ENCODE results near the gene PKD2L2.

The PKD2L2 gene

GRCh38 chr5:137856916-137857862, 32.1 kb upstream of the PKD2L2 start:
- no peak for TF ChIP-seq CTCF (IDR thresholded peaks at IDR 0.05; ENCODE audit: borderline replicate concordance, extremely low read depth, low read length, poor library complexity, severe bottlenecking)
- no peak overlapping the region for H3K9ac ChIP-seq (ENCODE audit: low read depth, low read length)
- no peaks in the 10 kb centered on the region; the same call in 1 of the 2 replicates for H3K4me1 ChIP-seq (ENCODE audit: insufficient read depth, low read length)
- ATAC-seq (ENCODE audit: insufficient read depth, low read depth) (no peak), DNase-seq (no peak)
- no peak overlapping the region for H3K27ac ChIP-seq (ENCODE audit: low read length)
- peaks cover 5% of the 10 kb centered on the region for H3K27me3 ChIP-seq (ENCODE audit: insufficient read depth, low read length, poor library complexity)
- no peaks in the 10 kb centered on the region for H3K79me2 ChIP-seq (ENCODE audit: insufficient read depth, low read length)
- H3K4me2 ChIP-seq (ENCODE audit: insufficient read depth, low read length) = no peak overlapping the region
- no peak overlapping the region for H3K4me3 ChIP-seq (ENCODE audit: low read depth in 1 of 2, low read length in 2 of 2)
- peak overlapping the region; percentile 36; the same call in 1 of the 2 replicates for H2AFZ ChIP-seq (ENCODE audit: low read depth, low read length)
- H4K20me1 ChIP-seq (ENCODE audit: insufficient read depth, low read length) = no peaks in the 10 kb centered on the region
- H3K9me3 ChIP-seq (ENCODE audit: insufficient read depth, low read length, severe bottlenecking) = no peaks in the 10 kb centered on the region
- no peaks in the 10 kb centered on the region for H3K36me3 ChIP-seq (ENCODE audit: insufficient read depth, low read length)

GRCh38 chr5:137858223-137858916, 30.9 kb upstream of the PKD2L2 start:
- Histone ChIP-seq H3K36me3 (ENCODE audit: insufficient read depth, low read length) (no peaks in the 10 kb centered on the region), H3K27me3 (ENCODE audit: insufficient read depth, low read length, poor library complexity) (peaks cover 5% of the 10 kb centered on the region), H3K9me3 (ENCODE audit: insufficient read depth, low read length, severe bottlenecking) (no peaks in the 10 kb centered on the region), H4K20me1 (ENCODE audit: insufficient read depth, low read length) (no peaks in the 10 kb centered on the region), H3K27ac (ENCODE audit: low read length) (no peak overlapping the region), H2AFZ (ENCODE audit: low read depth, low read length) (peak overlapping the region; percentile 36; the same call in 1 of the 2 replicates), H3K4me1 (ENCODE audit: insufficient read depth, low read length) (no peaks in the 10 kb centered on the region; the same call in 1 of the 2 replicates), H3K79me2 (ENCODE audit: insufficient read depth, low read length) (no peaks in the 10 kb centered on the region), H3K4me3 (ENCODE audit: low read depth in 1 of 2, low read length in 2 of 2) (no peak overlapping the region), H3K9ac (ENCODE audit: low read depth, low read length) (no peak overlapping the region), H3K4me2 (ENCODE audit: insufficient read depth, low read length) (peak overlapping the region; percentile 29; the same call in 1 of the 2 replicates)
- DNase-seq (no peak), ATAC-seq (ENCODE audit: insufficient read depth, low read depth) (peak; percentile 69; the same call in 2 of the 3 replicates)
- TF ChIP-seq CTCF (IDR thresholded peaks at IDR 0.05; ENCODE audit: borderline replicate concordance, extremely low read depth, low read length, poor library complexity, severe bottlenecking) = no peak
- TF ChIP-seq EZH2 (IDR thresholded peaks at IDR 0.05; ENCODE audit: borderline replicate concordance, low read depth, low read length, severe bottlenecking) = no peak

- no peak overlapping the region for H3K4me2 ChIP-seq (ENCODE audit: insufficient read depth, low read length)
Measured at GRCh38 chr5:137858954-137859353, 30.3 kb upstream of the PKD2L2 start.

More at GRCh38 chr5:137858954-137859353, 30.3 kb upstream of the PKD2L2 start:
- Histone ChIP-seq H3K9ac (ENCODE audit: low read depth, low read length) (no peak overlapping the region), H2AFZ (ENCODE audit: low read depth, low read length) (no peak overlapping the region), H4K20me1 (ENCODE audit: insufficient read depth, low read length) (no peaks in the 10 kb centered on the region), H3K9me3 (ENCODE audit: insufficient read depth, low read length, severe bottlenecking) (no peaks in the 10 kb centered on the region), H3K4me1 (ENCODE audit: insufficient read depth, low read length) (no peaks in the 10 kb centered on the region; the same call in 1 of the 2 replicates), H3K4me3 (ENCODE audit: low read depth in 1 of 2, low read length in 2 of 2) (no peak overlapping the region), H3K27ac (ENCODE audit: low read length) (no peak overlapping the region), H3K79me2 (ENCODE audit: insufficient read depth, low read length) (no peaks in the 10 kb centered on the region), H3K27me3 (ENCODE audit: insufficient read depth, low read length, poor library complexity) (peaks cover 5% of the 10 kb centered on the region), H3K36me3 (ENCODE audit: insufficient read depth, low read length) (no peaks in the 10 kb centered on the region)
- DNase-seq (no peak), ATAC-seq (ENCODE audit: insufficient read depth, low read depth) (no peak)
- TF ChIP-seq CTCF (IDR thresholded peaks at IDR 0.05; ENCODE audit: borderline replicate concordance, extremely low read depth, low read length, poor library complexity, severe bottlenecking) = no peak
- no peak for TF ChIP-seq EZH2 (IDR thresholded peaks at IDR 0.05; ENCODE audit: borderline replicate concordance, low read depth, low read length, severe bottlenecking)
